NCI-H2196 treated with DMSO at 0.1 percent for 48 hours (cell line): ENCODE data around the gene ZBTB8A.
"Not testable (repeated sequence)": the region's sequence is repeated elsewhere in the genome, so short reads cannot be mapped to it uniquely, and the experiment has no call there.

Experiments used
- DNase-seq: peaks from one replicate; lab custom pipeline; 2025; ENCODE audit not compliant: unreplicated experiment; lab: John Stamatoyannopoulos, UW

Gene ZBTB8A

GRCh38 chr1:32618673-32619221, 79.5 kb downstream of the ZBTB8A start:
- no peak for DNase-seq

- no peak for DNase-seq
Measured at GRCh38 chr1:32619701-32620485, 80.7 kb downstream of the ZBTB8A start.

GRCh38 chr1:32622205-32622604, 83.0 kb downstream of the ZBTB8A start:
- no peak for DNase-seq

GRCh38 chr1:32622806-32623681, 83.8 kb downstream of the ZBTB8A start:
- DNase-seq: no peak

GRCh38 chr1:32623775-32624174, 84.5 kb downstream of the ZBTB8A start:
- DNase-seq: no peak

- DNase-seq: no peak
Measured at GRCh38 chr1:32626176-32626575, 86.9 kb downstream of the ZBTB8A start.

- no peak for DNase-seq
Measured at GRCh38 chr1:32627596-32628162, 88.5 kb downstream of the ZBTB8A start.

GRCh38 chr1:32630173-32630572, 90.9 kb downstream of the ZBTB8A start:
- not testable (repeated sequence) for DNase-seq

GRCh38 chr1:32632829-32633228, 93.6 kb downstream of the ZBTB8A start:
- no peak for DNase-seq

- DNase-seq: no peak
Measured at GRCh38 chr1:32635508-32636277, 96.5 kb downstream of the ZBTB8A start.

GRCh38 chr1:32636914-32637645, 97.9 kb downstream of the ZBTB8A start:
- no peak for DNase-seq

- DNase-seq: no peak
Measured at GRCh38 chr1:32639489-32640075, 100.4 kb downstream of the ZBTB8A start.

- DNase-seq: not testable (repeated sequence)
Measured at GRCh38 chr1:32642292-32642827, 103.1 kb downstream of the ZBTB8A start.

- no peak for DNase-seq
Measured at GRCh38 chr1:32644426-32644825, 105.2 kb downstream of the ZBTB8A start.

GRCh38 chr1:32647308-32648134, 108.3 kb downstream of the ZBTB8A start:
- no peak for DNase-seq

- DNase-seq: peak; percentile 88
Measured at GRCh38 chr1:32650248-32650751, 111.1 kb downstream of the ZBTB8A start, which contains the start of gene ZBTB8OS. Gene ZBTB8OS (minus strand): TSS chr1:32650550. CDS start chr1:32650529, 21 bp downstream.

- DNase-seq: peak; percentile 99
Measured at GRCh38 chr1:32650752-32651460, 111.7 kb downstream of the ZBTB8A start, which contains the start of gene RBBP4. Gene RBBP4 (plus strand): TSS chr1:32651208. CDS start chr1:32651307, 99 bp downstream.
